ENCODE results near the gene CLTC.

DNA sequence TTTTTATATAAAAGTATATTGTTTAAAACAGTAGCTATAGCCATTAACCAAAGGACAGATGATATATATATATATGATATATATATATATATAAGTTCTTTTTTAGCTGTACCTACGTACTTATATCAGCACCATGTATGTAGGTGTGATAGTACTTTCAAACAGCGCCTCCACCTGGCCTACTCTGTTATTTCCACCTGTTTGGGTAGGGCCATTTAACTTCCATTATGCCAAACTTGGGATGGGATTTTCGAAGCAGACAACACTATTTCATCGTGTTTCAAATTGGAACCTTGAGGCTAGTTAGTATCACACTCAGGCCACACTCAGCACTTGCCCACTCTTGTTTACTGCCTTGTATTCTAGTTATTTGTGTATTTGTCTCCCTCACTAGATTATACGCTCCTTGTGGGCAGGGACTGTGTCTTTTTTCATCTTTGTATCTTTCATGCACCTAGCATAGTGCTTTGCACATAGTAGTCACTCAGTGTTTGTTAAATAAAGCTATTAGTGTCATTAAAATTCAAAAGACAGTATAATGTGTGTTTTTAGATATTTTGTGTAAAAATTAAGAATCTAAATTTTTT is 11.8 kb upstream of the CLTC start:
- TF ChIP-seq EZH2 (IDR thresholded peaks at IDR 0.05; ENCODE audit: low read depth, unreplicated experiment) (no peak), EZH2phosphoT487 (IDR thresholded peaks at IDR 0.05; ENCODE audit: unreplicated experiment) (no peak), NANOG (IDR thresholded peaks at IDR 0.05; ENCODE audit: borderline replicate concordance) (no peak)
- TF ChIP-seq, protein P1, sequence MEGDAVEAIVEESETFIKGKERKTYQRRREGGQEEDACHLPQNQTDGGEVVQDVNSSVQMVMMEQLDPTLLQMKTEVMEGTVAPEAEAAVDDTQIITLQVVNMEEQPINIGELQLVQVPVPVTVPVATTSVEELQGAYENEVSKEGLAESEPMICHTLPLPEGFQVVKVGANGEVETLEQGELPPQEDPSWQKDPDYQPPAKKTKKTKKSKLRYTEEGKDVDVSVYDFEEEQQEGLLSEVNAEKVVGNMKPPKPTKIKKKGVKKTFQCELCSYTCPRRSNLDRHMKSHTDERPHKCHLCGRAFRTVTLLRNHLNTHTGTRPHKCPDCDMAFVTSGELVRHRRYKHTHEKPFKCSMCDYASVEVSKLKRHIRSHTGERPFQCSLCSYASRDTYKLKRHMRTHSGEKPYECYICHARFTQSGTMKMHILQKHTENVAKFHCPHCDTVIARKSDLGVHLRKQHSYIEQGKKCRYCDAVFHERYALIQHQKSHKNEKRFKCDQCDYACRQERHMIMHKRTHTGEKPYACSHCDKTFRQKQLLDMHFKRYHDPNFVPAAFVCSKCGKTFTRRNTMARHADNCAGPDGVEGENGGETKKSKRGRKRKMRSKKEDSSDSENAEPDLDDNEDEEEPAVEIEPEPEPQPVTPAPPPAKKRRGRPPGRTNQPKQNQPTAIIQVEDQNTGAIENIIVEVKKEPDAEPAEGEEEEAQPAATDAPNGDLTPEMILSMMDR (conservative IDR thresholded peaks at IDR 0.05; ENCODE audit: low read depth in 2 of 2): peak; percentile 67 to 79
- TF ChIP-seq, protein P2, sequence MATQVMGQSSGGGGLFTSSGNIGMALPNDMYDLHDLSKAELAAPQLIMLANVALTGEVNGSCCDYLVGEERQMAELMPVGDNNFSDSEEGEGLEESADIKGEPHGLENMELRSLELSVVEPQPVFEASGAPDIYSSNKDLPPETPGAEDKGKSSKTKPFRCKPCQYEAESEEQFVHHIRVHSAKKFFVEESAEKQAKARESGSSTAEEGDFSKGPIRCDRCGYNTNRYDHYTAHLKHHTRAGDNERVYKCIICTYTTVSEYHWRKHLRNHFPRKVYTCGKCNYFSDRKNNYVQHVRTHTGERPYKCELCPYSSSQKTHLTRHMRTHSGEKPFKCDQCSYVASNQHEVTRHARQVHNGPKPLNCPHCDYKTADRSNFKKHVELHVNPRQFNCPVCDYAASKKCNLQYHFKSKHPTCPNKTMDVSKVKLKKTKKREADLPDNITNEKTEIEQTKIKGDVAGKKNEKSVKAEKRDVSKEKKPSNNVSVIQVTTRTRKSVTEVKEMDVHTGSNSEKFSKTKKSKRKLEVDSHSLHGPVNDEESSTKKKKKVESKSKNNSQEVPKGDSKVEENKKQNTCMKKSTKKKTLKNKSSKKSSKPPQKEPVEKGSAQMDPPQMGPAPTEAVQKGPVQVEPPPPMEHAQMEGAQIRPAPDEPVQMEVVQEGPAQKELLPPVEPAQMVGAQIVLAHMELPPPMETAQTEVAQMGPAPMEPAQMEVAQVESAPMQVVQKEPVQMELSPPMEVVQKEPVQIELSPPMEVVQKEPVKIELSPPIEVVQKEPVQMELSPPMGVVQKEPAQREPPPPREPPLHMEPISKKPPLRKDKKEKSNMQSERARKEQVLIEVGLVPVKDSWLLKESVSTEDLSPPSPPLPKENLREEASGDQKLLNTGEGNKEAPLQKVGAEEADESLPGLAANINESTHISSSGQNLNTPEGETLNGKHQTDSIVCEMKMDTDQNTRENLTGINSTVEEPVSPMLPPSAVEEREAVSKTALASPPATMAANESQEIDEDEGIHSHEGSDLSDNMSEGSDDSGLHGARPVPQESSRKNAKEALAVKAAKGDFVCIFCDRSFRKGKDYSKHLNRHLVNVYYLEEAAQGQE (IDR thresholded peaks at IDR 0.05; ENCODE audit: unreplicated experiment): no peak
